SHP77 treated with DMSO at 0.1 percent for 48 hours (cell line): ENCODE results near the gene KLHL29.

ENCODE experiments used
- DNase-seq: peaks from one replicate; lab custom pipeline; 2025; lab: John Stamatoyannopoulos, UW

Gene KLHL29

GRCh38 chr2:23476786-23477185 is 91.8 kb downstream of the KLHL29 start:
- DNase-seq = no peak

GRCh38 chr2:23477392-23477791 is 92.4 kb downstream of the KLHL29 start:
- DNase-seq = no peak

- DNase-seq = no peak
Observed at GRCh38 chr2:23478087-23478932, 93.3 kb downstream of the KLHL29 start.

GRCh38 chr2:23478933-23479683 is 94.1 kb downstream of the KLHL29 start:
- DNase-seq = no peak

GRCh38 chr2:23480957-23481797 is 96.2 kb downstream of the KLHL29 start:
- DNase-seq = no peak

GRCh38 chr2:23482188-23482587 is 97.2 kb downstream of the KLHL29 start:
- DNase-seq = no peak

GRCh38 chr2:23482607-23483006 is 97.6 kb downstream of the KLHL29 start:
- DNase-seq = no peak

- DNase-seq = no peak
Observed at GRCh38 chr2:23483791-23484190, 98.8 kb downstream of the KLHL29 start.

GRCh38 chr2:23484275-23484674 is 99.3 kb downstream of the KLHL29 start:
- DNase-seq = no peak

GRCh38 chr2:23484767-23485166 is 99.8 kb downstream of the KLHL29 start:
- no peak for DNase-seq

GRCh38 chr2:23485261-23485660 is 100.3 kb downstream of the KLHL29 start:
- DNase-seq = no peak

- DNase-seq = no peak
Observed at GRCh38 chr2:23485841-23486683, 101.1 kb downstream of the KLHL29 start.

GRCh38 chr2:23486684-23487075 is 101.7 kb downstream of the KLHL29 start:
- no peak for DNase-seq

- DNase-seq = no peak
Observed at GRCh38 chr2:23487735-23488492, 102.9 kb downstream of the KLHL29 start.

- no peak for DNase-seq
Observed at GRCh38 chr2:23488584-23488983, 103.6 kb downstream of the KLHL29 start.

GRCh38 chr2:23489471-23490322 is 104.7 kb downstream of the KLHL29 start:
- DNase-seq = no peak

GRCh38 chr2:23491591-23492336 is 106.8 kb downstream of the KLHL29 start:
- DNase-seq = no peak

- no peak for DNase-seq
Observed at GRCh38 chr2:23492337-23492675, 107.3 kb downstream of the KLHL29 start.

GRCh38 chr2:23492921-23493320 is 107.9 kb downstream of the KLHL29 start:
- peak; percentile 57 for DNase-seq
